ENCODE results near the gene B4GALNT4.
"Not testable (repeated sequence)": the region's sequence is repeated elsewhere in the genome, so short reads cannot be mapped to it uniquely, and the experiment has no call there.

The B4GALNT4 gene

GRCh38 chr11:373716-374551 is 4.6 kb downstream of the B4GALNT4 start:
- DNase-seq (ENCODE audit: low read depth in 2 of 2) = no peak

- no peak for DNase-seq (ENCODE audit: low read depth in 2 of 2)
These were observed 6.0 kb downstream of the B4GALNT4 start for GRCh38 chr11:375065-376025.

GRCh38 chr11:376531-377173 is 7.4 kb downstream of the B4GALNT4 start:
- no peak for DNase-seq (ENCODE audit: low read depth in 2 of 2)

GRCh38 chr11:377174-377865 is 8.0 kb downstream of the B4GALNT4 start:
- DNase-seq (ENCODE audit: low read depth in 2 of 2) = no peak

- no peak for DNase-seq (ENCODE audit: low read depth in 2 of 2)
These were observed 8.7 kb downstream of the B4GALNT4 start for GRCh38 chr11:377883-378500.

- no peak for DNase-seq (ENCODE audit: low read depth in 2 of 2)
These were observed 10.2 kb downstream of the B4GALNT4 start for GRCh38 chr11:379205-380094.

- DNase-seq (ENCODE audit: low read depth in 2 of 2) = no peak
These were observed 10.8 kb downstream of the B4GALNT4 start for GRCh38 chr11:380095-380480.

GRCh38 chr11:380491-380890 is 11.2 kb downstream of the B4GALNT4 start:
- DNase-seq (ENCODE audit: low read depth in 2 of 2) = no peak

- DNase-seq (ENCODE audit: low read depth in 2 of 2) = no peak
These were observed 11.7 kb downstream of the B4GALNT4 start for GRCh38 chr11:380996-381395.

GRCh38 chr11:381501-382072 is 12.3 kb downstream of the B4GALNT4 start:
- DNase-seq (ENCODE audit: low read depth in 2 of 2) = no peak

GRCh38 chr11:382081-382629 is 12.9 kb downstream of the B4GALNT4 start:
- no peak for DNase-seq (ENCODE audit: low read depth in 2 of 2)

- no peak for DNase-seq (ENCODE audit: low read depth in 2 of 2)
These were observed 14.1 kb downstream of the B4GALNT4 start for GRCh38 chr11:383431-383830.

- DNase-seq (ENCODE audit: low read depth in 2 of 2) = no peak
These were observed 15.2 kb downstream of the B4GALNT4 start for GRCh38 chr11:384511-384910.

- DNase-seq (ENCODE audit: low read depth in 2 of 2) = no peak
These were observed 16.5 kb downstream of the B4GALNT4 start for GRCh38 chr11:385594-386351.

GRCh38 chr11:386483-386882 is 17.2 kb downstream of the B4GALNT4 start:
- DNase-seq (ENCODE audit: low read depth in 2 of 2) = no peak

GRCh38 chr11:387193-387793 is 18.0 kb downstream of the B4GALNT4 start:
- DNase-seq (ENCODE audit: low read depth in 2 of 2) = no peak

GRCh38 chr11:389369-389768 is 20.1 kb downstream of the B4GALNT4 start:
- DNase-seq (ENCODE audit: low read depth in 2 of 2) = not testable (repeated sequence)

GRCh38 chr11:390175-390574 is 20.9 kb downstream of the B4GALNT4 start:
- no peak for DNase-seq (ENCODE audit: low read depth in 2 of 2)

Measured in fibroblast of skin of left quadriceps (primary cell).